ENCODE measurements around the gene CEMIP. TPM values are rescaled to one million over a fixed set of nuclear protein-coding genes. Genes with fewer than 3 reads are reported as not detected.

CEMIP gene
- total and polyA plus RNA-seq, 8 donors, result 12.4 to 31.8 (median 27.4) TPM

- ATAC-seq (no peak), DNase-seq (no peak)
- no peak for TF ChIP-seq CTCF (IDR thresholded peaks at IDR 0.05)
- no peak overlapping the region for H3K4me3 ChIP-seq
- no peaks in the 10 kb centered on the region for H3K9me3 ChIP-seq
- no peaks in the 10 kb centered on the region for H3K4me1 ChIP-seq
- no peak overlapping the region for H3K27ac ChIP-seq
- peaks cover 0 to 37% of the 10 kb centered on the region in 2 donors for H3K36me3 ChIP-seq
- intact Hi-C loops (cut with DNase I), result no loop called here
- H3K27me3 ChIP-seq, result no peaks in the 10 kb centered on the region
Observed at GRCh38 chr15:80920271-80920699, 141.1 kb downstream of the CEMIP start.

GRCh38 chr15:80921736-80922410 is 142.7 kb downstream of the CEMIP start:
- intact Hi-C loops (cut with DNase I), result no loop called here
- H3K36me3 ChIP-seq, result peaks cover 0 to 43% of the 10 kb centered on the region in 2 donors
- no peak overlapping the region for H3K4me3 ChIP-seq
- DNase-seq, result no peak
- H3K9me3 ChIP-seq, result no peaks in the 10 kb centered on the region
- H3K27ac ChIP-seq, result no peak overlapping the region
- ATAC-seq, result no peak
- no peaks in the 10 kb centered on the region for H3K4me1 ChIP-seq
- H3K27me3 ChIP-seq, result no peaks in the 10 kb centered on the region
- TF ChIP-seq CTCF (IDR thresholded peaks at IDR 0.05), result no peak

- H3K27me3 ChIP-seq, result no peaks in the 10 kb centered on the region
- TF ChIP-seq CTCF (IDR thresholded peaks at IDR 0.05), result no peak
Observed at GRCh38 chr15:80923668-80924067, 144.5 kb downstream of the CEMIP start.

GRCh38 chr15:80924278-80924677 is 145.1 kb downstream of the CEMIP start:
- ATAC-seq, result no peak
- DNase-seq, result no peak
- TF ChIP-seq CTCF (IDR thresholded peaks at IDR 0.05), result no peak
- Histone ChIP-seq H3K36me3 (peaks cover 0 to 50% of the 10 kb centered on the region in 2 donors), H3K27ac (no peak overlapping the region), H3K9me3 (no peaks in the 10 kb centered on the region), H3K27me3 (no peaks in the 10 kb centered on the region), H3K4me3 (no peak overlapping the region), H3K4me1 (no peaks in the 10 kb centered on the region)
- intact Hi-C loops (cut with DNase I), result no loop called here

More at GRCh38 chr15:80923668-80924067, 144.5 kb downstream of the CEMIP start:
- Histone ChIP-seq H3K4me3 (no peak overlapping the region), H3K36me3 (peaks cover 0 to 49% of the 10 kb centered on the region in 2 donors), H3K4me1 (no peaks in the 10 kb centered on the region), H3K27ac (no peak overlapping the region), H3K9me3 (no peaks in the 10 kb centered on the region)
- ATAC-seq (no peak), DNase-seq (no peak)
- intact Hi-C loops (cut with DNase I), result no loop called here

GRCh38 chr15:80925597-80926059 is 146.5 kb downstream of the CEMIP start:
- DNase-seq, result no peak
- peaks cover 0 to 51% of the 10 kb centered on the region in 2 donors for H3K36me3 ChIP-seq
- no peak overlapping the region for H3K27ac ChIP-seq
- H3K4me1 ChIP-seq, result no peaks in the 10 kb centered on the region
- no peak overlapping the region for H3K4me3 ChIP-seq
- H3K9me3 ChIP-seq, result no peaks in the 10 kb centered on the region
- no peaks in the 10 kb centered on the region for H3K27me3 ChIP-seq
- no peak for ATAC-seq
- no peak for TF ChIP-seq CTCF (IDR thresholded peaks at IDR 0.05)
- intact Hi-C loops (cut with DNase I), result no loop called here

Data from left lung (tissue), 10 donors.